Measurements from ENCODE around the gene EVI5.
"Not testable (repeated sequence)": the region's sequence is repeated elsewhere in the genome, so short reads cannot be mapped to it uniquely, and the experiment has no call there.

EVI5 gene

DNA sequence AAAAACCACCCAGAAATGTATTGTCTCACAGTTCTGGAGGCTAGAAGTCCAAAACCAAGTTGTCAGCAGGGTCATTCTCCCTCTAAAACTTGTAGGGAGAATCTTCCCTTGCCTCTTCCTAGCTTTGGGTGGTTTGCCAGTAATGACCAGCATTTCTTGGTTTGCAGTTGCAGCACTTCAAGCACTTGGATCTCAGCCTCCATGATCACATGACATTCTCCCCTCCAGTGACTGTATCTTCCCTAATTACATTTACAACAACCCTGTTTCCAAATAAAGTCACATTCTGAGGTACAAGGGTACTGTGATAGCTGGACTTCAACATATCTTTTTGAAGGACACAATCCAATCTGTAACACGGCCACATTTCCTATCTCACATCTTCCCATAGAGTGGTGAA, 37.2 kb downstream of the EVI5 start:
- ATAC-seq (ENCODE audit: insufficient read depth, low read depth) (no peak), DNase-seq (no peak)
- Histone ChIP-seq H3K27me3 (ENCODE audit: insufficient read depth, low read length, poor library complexity) (no peaks in the 10 kb centered on the region), H3K27ac (ENCODE audit: low read length) (no peak overlapping the region), H2AFZ (ENCODE audit: low read depth, low read length) (no peak overlapping the region), H4K20me1 (ENCODE audit: insufficient read depth, low read length) (no peaks in the 10 kb centered on the region), H3K9me3 (ENCODE audit: insufficient read depth, low read length, severe bottlenecking) (no peaks in the 10 kb centered on the region), H3K36me3 (ENCODE audit: insufficient read depth, low read length) (no peaks in the 10 kb centered on the region), H3K4me3 (ENCODE audit: low read depth in 1 of 2, low read length in 2 of 2) (no peak overlapping the region), H3K4me2 (ENCODE audit: insufficient read depth, low read length) (no peak overlapping the region), H3K4me1 (ENCODE audit: insufficient read depth, low read length) (no peaks in the 10 kb centered on the region), H3K9ac (ENCODE audit: low read depth, low read length) (no peak overlapping the region), H3K79me2 (ENCODE audit: insufficient read depth, low read length) (no peaks in the 10 kb centered on the region)
- no peak for TF ChIP-seq EZH2 (IDR thresholded peaks at IDR 0.05; ENCODE audit: borderline replicate concordance, low read depth, low read length, severe bottlenecking)
- TF ChIP-seq, protein P1, sequence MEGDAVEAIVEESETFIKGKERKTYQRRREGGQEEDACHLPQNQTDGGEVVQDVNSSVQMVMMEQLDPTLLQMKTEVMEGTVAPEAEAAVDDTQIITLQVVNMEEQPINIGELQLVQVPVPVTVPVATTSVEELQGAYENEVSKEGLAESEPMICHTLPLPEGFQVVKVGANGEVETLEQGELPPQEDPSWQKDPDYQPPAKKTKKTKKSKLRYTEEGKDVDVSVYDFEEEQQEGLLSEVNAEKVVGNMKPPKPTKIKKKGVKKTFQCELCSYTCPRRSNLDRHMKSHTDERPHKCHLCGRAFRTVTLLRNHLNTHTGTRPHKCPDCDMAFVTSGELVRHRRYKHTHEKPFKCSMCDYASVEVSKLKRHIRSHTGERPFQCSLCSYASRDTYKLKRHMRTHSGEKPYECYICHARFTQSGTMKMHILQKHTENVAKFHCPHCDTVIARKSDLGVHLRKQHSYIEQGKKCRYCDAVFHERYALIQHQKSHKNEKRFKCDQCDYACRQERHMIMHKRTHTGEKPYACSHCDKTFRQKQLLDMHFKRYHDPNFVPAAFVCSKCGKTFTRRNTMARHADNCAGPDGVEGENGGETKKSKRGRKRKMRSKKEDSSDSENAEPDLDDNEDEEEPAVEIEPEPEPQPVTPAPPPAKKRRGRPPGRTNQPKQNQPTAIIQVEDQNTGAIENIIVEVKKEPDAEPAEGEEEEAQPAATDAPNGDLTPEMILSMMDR (IDR thresholded peaks at IDR 0.05; ENCODE audit: borderline replicate concordance, extremely low read depth, low read length, poor library complexity, severe bottlenecking): no peak

DNA sequence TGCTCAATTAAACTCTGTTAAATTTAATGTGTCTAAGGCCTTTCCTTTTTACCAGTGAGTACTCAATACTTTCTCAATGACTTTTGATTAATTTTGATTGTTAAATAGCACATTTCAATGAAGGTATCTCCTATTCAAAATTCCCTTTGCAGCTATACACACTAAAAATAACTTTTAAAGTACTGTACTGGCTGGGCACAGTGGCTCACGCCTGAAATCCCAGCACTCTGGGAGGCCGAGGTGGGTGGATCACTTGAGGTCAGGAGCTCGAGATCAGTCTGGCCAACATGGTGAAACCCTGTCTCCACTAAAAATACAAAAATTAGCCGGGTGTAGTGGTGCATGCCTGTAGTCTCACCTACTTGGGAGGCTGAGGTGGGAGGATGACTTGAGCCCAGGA, 38.7 kb downstream of the EVI5 start:
- not testable (repeated sequence) for H3K4me2 ChIP-seq (ENCODE audit: insufficient read depth, low read length); H3K36me3 ChIP-seq (ENCODE audit: insufficient read depth, low read length); ATAC-seq (ENCODE audit: insufficient read depth, low read depth); H3K4me3 ChIP-seq (ENCODE audit: low read depth in 1 of 2, low read length in 2 of 2); H3K27ac ChIP-seq (ENCODE audit: low read length); H3K9ac ChIP-seq (ENCODE audit: low read depth, low read length); H3K27me3 ChIP-seq (ENCODE audit: insufficient read depth, low read length, poor library complexity); H4K20me1 ChIP-seq (ENCODE audit: insufficient read depth, low read length); H3K79me2 ChIP-seq (ENCODE audit: insufficient read depth, low read length); H3K9me3 ChIP-seq (ENCODE audit: insufficient read depth, low read length, severe bottlenecking); H3K4me1 ChIP-seq (ENCODE audit: insufficient read depth, low read length); DNase-seq; H2AFZ ChIP-seq (ENCODE audit: low read depth, low read length)

DNA sequence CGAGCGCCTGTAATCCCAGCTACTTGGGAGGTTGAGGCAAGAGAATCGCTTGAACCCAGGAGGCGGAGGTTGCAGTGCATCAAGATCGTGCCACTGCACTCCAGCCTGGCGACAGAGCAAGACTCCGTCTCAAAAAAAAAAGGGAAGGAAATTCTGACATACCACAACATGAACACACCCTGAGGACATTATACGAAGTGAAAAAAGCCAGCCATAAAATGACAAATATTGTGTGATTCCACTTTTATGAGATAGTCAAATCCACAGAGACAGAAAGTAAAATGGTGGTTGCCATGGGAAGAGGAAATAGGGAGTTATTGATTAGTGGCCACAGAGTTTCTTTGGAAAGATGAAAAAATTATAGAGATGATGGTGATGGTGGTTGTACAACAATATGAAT, 41.7 kb downstream of the EVI5 start:
- no peaks in the 10 kb centered on the region for H3K9me3 ChIP-seq (ENCODE audit: insufficient read depth, low read length, severe bottlenecking)
- no peak for TF ChIP-seq EZH2 (IDR thresholded peaks at IDR 0.05; ENCODE audit: borderline replicate concordance, low read depth, low read length, severe bottlenecking)
- TF ChIP-seq, protein P1 (IDR thresholded peaks at IDR 0.05; ENCODE audit: borderline replicate concordance, extremely low read depth, low read length, poor library complexity, severe bottlenecking): no peak
- H3K27me3 ChIP-seq (ENCODE audit: insufficient read depth, low read length, poor library complexity): peaks cover 6% of the 10 kb centered on the region
- no peak overlapping the region for H3K4me3 ChIP-seq (ENCODE audit: low read depth in 1 of 2, low read length in 2 of 2)
- H3K27ac ChIP-seq (ENCODE audit: low read length): no peak overlapping the region
- no peak for ATAC-seq (ENCODE audit: insufficient read depth, low read depth)
- H3K4me1 ChIP-seq (ENCODE audit: insufficient read depth, low read length): no peaks in the 10 kb centered on the region
- no peak overlapping the region for H2AFZ ChIP-seq (ENCODE audit: low read depth, low read length)
- H3K79me2 ChIP-seq (ENCODE audit: insufficient read depth, low read length): no peaks in the 10 kb centered on the region
- no peaks in the 10 kb centered on the region for H3K36me3 ChIP-seq (ENCODE audit: insufficient read depth, low read length)
- DNase-seq: no peak
- H3K4me2 ChIP-seq (ENCODE audit: insufficient read depth, low read length): no peak overlapping the region
- no peaks in the 10 kb centered on the region for H4K20me1 ChIP-seq (ENCODE audit: insufficient read depth, low read length)
- no peak overlapping the region for H3K9ac ChIP-seq (ENCODE audit: low read depth, low read length)

DNA sequence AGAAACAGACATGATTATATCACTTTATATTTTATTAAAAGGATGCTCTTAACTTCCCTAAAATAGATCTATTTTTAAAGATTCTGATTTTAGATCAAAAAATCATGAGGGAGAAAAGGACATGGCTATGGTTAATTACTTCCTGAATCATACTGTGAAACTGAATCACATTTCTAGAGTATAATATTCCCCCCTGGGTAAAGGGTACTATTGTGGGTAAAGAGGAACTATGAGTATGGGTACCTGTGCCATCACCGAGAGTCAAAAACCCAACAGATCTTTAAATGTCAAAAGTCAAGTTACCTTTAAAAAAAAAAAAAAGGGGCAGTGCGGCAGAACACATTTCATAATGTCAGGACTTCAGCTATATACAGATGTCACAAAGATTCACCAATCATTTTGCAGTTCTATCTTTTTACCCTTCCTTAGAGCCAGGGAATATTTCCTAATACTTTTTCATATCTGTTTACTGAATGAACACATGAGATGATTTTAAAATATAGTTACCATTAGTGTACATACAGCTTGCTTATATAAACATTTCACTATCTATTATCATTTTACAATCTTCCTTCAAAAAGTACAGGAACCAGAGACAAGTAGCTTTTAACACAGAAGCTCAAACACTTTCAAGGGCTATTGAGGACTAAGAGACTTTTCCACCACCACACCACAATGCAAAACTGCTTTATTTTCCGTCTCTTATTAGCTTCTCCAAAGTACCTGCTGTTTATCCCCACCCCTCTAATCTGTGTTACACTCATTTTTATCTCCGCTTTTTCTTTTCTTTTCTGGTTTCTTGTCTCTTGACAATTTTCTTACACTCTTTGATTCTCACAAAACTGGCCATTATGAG, 45.0 kb downstream of the EVI5 start:
- DNase-seq (no peak), ATAC-seq (ENCODE audit: insufficient read depth, low read depth) (no peak)
- H3K9me3 ChIP-seq (ENCODE audit: insufficient read depth, low read length, severe bottlenecking): no peaks in the 10 kb centered on the region
- H3K79me2 ChIP-seq (ENCODE audit: insufficient read depth, low read length): no peaks in the 10 kb centered on the region
- no peak overlapping the region for H3K4me2 ChIP-seq (ENCODE audit: insufficient read depth, low read length)
- H2AFZ ChIP-seq (ENCODE audit: low read depth, low read length): no peak overlapping the region
- no peak overlapping the region for H3K4me3 ChIP-seq (ENCODE audit: low read depth in 1 of 2, low read length in 2 of 2)
- H3K27me3 ChIP-seq (ENCODE audit: insufficient read depth, low read length, poor library complexity): peaks cover 15% of the 10 kb centered on the region
- no peak overlapping the region for H3K27ac ChIP-seq (ENCODE audit: low read length)
- no peak for TF ChIP-seq EZH2 (IDR thresholded peaks at IDR 0.05; ENCODE audit: borderline replicate concordance, low read depth, low read length, severe bottlenecking)
- TF ChIP-seq, protein P1 (IDR thresholded peaks at IDR 0.05; ENCODE audit: borderline replicate concordance, extremely low read depth, low read length, poor library complexity, severe bottlenecking): no peak
- H3K4me1 ChIP-seq (ENCODE audit: insufficient read depth, low read length): no peaks in the 10 kb centered on the region
- H3K9ac ChIP-seq (ENCODE audit: low read depth, low read length): no peak overlapping the region
- H3K36me3 ChIP-seq (ENCODE audit: insufficient read depth, low read length): no peaks in the 10 kb centered on the region
- no peaks in the 10 kb centered on the region for H4K20me1 ChIP-seq (ENCODE audit: insufficient read depth, low read length)

Measured in DND-41 (cell line).